Myometrial cell (primary cell): ENCODE data around the gene INSRR. TPM values are rescaled to one million over a fixed set of nuclear protein-coding genes. Genes with fewer than 3 reads are reported as not detected.

ENCODE experiments used
- total RNA-seq: library from RNA; depleted of rRNA; stranded (reverse); fragments of >200 nt; gene quantifications from 2 replicates; pipeline ENCODE4 v1.2.3, GENCODE V29; 2015

The INSRR gene
- not detected in 2 replicates for total RNA-seq

GRCh38 chr1:156858959-156859522 is at the start of gene INSRR:
TSS of gene INSRR (minus strand) at chr1:156859117. CDS start at chr1:156858621, 496 bp downstream.

DNA sequence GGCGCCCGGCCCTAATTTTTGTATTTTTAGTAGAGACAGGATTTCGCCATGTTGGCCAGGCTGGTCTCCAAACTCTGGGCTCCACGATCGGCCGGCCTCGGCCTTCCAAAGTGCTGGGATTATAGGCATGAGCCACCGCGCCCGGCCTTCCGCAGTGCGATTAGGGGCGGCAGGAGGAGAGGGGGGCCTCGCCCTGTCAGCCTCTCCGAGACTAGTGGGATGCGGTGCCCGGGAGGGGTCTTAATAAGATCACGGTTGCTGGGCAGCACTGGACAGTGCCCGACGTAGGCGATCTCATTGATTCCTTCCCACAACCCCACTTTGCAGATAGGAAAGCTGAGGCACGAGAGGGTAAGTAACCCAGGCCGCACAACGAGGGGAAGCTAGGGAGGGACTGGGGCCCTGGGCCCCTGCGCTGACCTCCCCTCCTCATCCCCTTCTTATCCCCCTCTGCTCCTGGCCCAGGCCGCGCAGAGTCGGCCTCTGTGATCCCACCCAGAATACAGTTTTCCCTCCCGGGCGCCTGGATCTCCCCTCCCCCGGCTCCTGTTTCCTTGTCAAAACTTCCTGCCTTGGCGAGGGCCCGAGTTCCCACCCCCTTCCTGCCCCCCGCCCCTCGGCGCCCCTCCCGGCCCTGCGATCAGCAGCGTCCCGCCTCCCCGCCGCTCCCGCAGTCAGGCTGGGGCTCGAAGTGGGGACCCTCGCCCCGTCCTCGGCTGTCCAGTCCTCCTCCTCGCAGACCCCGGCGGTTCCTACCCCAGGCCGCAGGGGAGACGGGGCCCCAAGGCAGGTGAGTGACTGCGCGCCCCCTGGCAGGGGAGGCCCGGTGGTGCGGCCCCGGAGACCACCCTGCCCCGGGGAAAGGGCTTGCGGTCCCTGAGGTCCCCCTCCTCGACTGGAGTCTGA is 34.4 kb upstream of the INSRR start, which contains the start of gene PEAR1:
PEAR1 (plus strand) TSS at position 671 of the 906 bp plus-strand sequence. CDS start 10,209 bp downstream, outside the sequence.

GRCh38 chr1:156860628-156861423 is 1.9 kb upstream of the INSRR start, which contains the start of gene NTRK1:
TSS of gene NTRK1 (plus strand) at chr1:156860865. CDS start at chr1:156860935, 70 bp downstream.

DNA sequence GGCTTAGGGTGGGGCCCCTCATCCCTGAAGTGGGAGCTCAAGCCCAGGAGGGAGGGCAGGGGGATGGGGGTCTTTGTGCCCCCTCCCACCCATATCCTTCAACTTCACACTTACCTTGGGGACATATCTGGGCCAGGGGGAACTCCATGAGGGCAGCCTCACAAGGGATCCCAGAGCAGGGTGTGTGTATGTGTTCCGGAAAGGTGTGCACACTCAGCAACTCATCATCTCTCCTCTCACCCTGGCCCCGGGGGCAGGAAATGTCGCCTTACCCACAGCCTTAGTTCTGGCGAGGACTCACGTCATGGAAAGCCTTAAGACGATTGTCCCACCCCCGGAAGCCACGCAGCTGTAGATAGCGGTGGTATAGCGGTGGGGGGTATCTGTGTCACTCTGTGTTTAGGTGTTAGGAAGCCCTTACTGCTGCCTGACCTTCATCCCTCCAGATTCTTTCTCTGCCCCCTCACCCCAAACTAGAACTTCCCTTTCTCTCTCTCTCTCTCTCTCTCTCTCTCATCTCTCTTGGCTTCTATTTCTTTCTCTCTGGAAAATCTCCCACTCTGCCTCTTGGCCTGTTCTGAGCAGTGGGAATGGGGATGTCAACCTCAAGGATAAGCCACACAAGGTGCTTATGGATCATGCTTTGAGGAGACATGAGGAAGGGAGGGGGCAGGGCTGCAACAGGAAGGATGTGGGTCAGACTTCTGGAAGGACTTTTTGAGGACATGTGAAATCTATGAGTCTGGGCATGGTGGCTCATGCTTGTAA is 42.2 kb downstream of the INSRR start, which contains the start of gene SH2D2A:
SH2D2A (minus strand) TSS at position 288 of the 768 bp plus-strand sequence; CDS start at position 148, 140 bp downstream.

Other genes with a start within 250 kb of the INSRR start
- gene HAPLN2, start 239.7 kb downstream of the INSRR start, total RNA-seq = not detected in 2 replicates
- not detected in 2 replicates for gene BCAN, start 217.0 kb downstream of the INSRR start, total RNA-seq
- 50.5 and 65.4 TPM in 2 replicates for gene NES, start 181.7 kb downstream of the INSRR start, total RNA-seq
- 38.1 and 39.7 TPM in 2 replicates for gene CRABP2, start 153.5 kb downstream of the INSRR start, total RNA-seq
- gene METTL25B, start 130.6 kb downstream of the INSRR start, total RNA-seq = 10.7 and 11.9 TPM in 2 replicates
- gene ISG20L2, start 130.4 kb downstream of the INSRR start, total RNA-seq = 8.6 and 16.1 TPM in 2 replicates
- gene MRPL24, start 118.0 kb downstream of the INSRR start, total RNA-seq = 95.7 and 127 TPM in 2 replicates
- gene HDGF, start 107.4 kb downstream of the INSRR start, total RNA-seq = 222 and 227 TPM in 2 replicates
- gene PRCC, start 91.6 kb downstream of the INSRR start, total RNA-seq = 35.3 and 36.3 TPM in 2 replicates
- 0.86 TPM in 1 of 2 replicates, not detected in the other for gene SH2D2A, start 42.3 kb downstream of the INSRR start, total RNA-seq
- 1.2 TPM in 1 of 2 replicates, not detected in the other for gene NTRK1, start 1.7 kb upstream of the INSRR start, total RNA-seq
- gene PEAR1, start 34.6 kb upstream of the INSRR start, total RNA-seq = 14.7 and 17.9 TPM in 2 replicates
- gene LRRC71, start 61.5 kb upstream of the INSRR start, total RNA-seq = not detected in 2 replicates
- gene ARHGEF11, start 186.6 kb upstream of the INSRR start, total RNA-seq = 14.4 and 26.8 TPM in 2 replicates
- not detected in 2 replicates for gene ETV3L, start 240.7 kb upstream of the INSRR start, total RNA-seq